Measurements from ENCODE around the gene PITPNB. TPM values are rescaled to one million over a fixed set of nuclear protein-coding genes. Genes with fewer than 3 reads are reported as not detected.

Gene PITPNB
- total RNA-seq, 1 donor from 2014 or later: 74.4 TPM

DNA sequence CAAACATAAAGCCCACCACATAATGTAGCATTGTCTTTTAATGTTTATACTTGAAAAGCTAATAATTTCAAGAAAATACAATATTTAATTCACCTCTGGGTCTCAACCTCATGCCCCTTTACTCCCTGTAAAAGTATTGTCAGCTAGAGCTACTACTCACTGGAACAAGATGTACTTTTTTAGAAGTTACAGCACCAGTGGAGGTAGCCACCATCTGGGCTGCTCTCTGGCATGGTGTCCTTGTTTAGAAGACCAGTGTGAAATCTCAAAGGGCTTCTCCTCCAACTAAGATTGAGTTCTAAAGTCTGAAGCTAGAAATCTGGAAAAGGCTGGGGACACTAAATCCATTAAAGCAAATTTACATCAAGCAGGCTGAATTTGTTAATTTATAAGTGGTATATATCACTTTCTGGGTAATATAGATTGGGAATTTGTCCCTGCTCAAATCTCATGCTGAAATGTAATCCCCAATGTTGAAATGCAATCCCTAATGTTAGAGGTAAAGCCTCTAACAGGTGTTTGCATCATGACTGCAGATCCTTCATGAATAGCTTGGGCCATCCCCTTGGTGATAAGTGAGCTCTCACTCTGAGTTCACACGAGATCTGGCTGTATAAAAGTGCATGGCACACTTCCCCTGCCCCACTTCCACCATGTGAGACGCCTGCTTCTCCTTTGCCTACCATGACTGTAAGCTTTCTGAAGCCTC is 47.6 kb downstream of the PITPNB start:
- Mint-ChIP-seq H3K4me1 (ENCODE audit: low read depth) (peaks cover 34% of the 10 kb centered on the region), H3K36me3 (ENCODE audit: insufficient read depth) (peaks cover 13% of the 10 kb centered on the region), H3K27ac (no peak overlapping the region), H3K4me3 (ENCODE audit: low read depth) (no peak overlapping the region), H3K9me3 (ENCODE audit: low read depth) (no peaks in the 10 kb centered on the region), H3K27me3 (no peaks in the 10 kb centered on the region)
- no peak for TF ChIP-seq CTCF (IDR thresholded peaks at IDR 0.05; ENCODE audit: unreplicated experiment)
- no peak for DNase-seq (ENCODE audit: low spot score, unreplicated experiment)

GRCh38 chr22:27870234-27871191 is 48.5 kb downstream of the PITPNB start:
- no peak for TF ChIP-seq CTCF (IDR thresholded peaks at IDR 0.05; ENCODE audit: unreplicated experiment)
- Mint-ChIP-seq H3K36me3 (ENCODE audit: insufficient read depth) (peaks cover 13% of the 10 kb centered on the region), H3K27ac (peak overlapping the region; percentile 34), H3K27me3 (no peaks in the 10 kb centered on the region), H3K4me1 (ENCODE audit: low read depth) (peaks cover 41% of the 10 kb centered on the region), H3K9me3 (ENCODE audit: low read depth) (no peaks in the 10 kb centered on the region), H3K4me3 (ENCODE audit: low read depth) (peak overlapping the region; percentile 32)
- DNase-seq (ENCODE audit: low spot score, unreplicated experiment): no peak

- peak overlapping the region; percentile 7 for H3K27ac Mint-ChIP-seq
- no peak for DNase-seq (ENCODE audit: low spot score, unreplicated experiment)
- peaks cover 46% of the 10 kb centered on the region for H3K4me1 Mint-ChIP-seq (ENCODE audit: low read depth)
- TF ChIP-seq CTCF (IDR thresholded peaks at IDR 0.05; ENCODE audit: unreplicated experiment): no peak
- no peak overlapping the region for H3K4me3 Mint-ChIP-seq (ENCODE audit: low read depth)
- H3K27me3 Mint-ChIP-seq: no peaks in the 10 kb centered on the region
- H3K36me3 Mint-ChIP-seq (ENCODE audit: insufficient read depth): peaks cover 11% of the 10 kb centered on the region
- no peaks in the 10 kb centered on the region for H3K9me3 Mint-ChIP-seq (ENCODE audit: low read depth)
Observed at GRCh38 chr22:27868732-27869282, 50.2 kb downstream of the PITPNB start.

- Mint-ChIP-seq H3K27ac (peak overlapping the region; percentile 7), H3K27me3 (no peaks in the 10 kb centered on the region), H3K4me1 (ENCODE audit: low read depth) (peaks cover 49% of the 10 kb centered on the region), H3K9me3 (ENCODE audit: low read depth) (no peaks in the 10 kb centered on the region), H3K36me3 (ENCODE audit: insufficient read depth) (peaks cover 10% of the 10 kb centered on the region), H3K4me3 (ENCODE audit: low read depth) (no peak overlapping the region)
- TF ChIP-seq CTCF (IDR thresholded peaks at IDR 0.05; ENCODE audit: unreplicated experiment): no peak
- no peak for DNase-seq (ENCODE audit: low spot score, unreplicated experiment)
Observed at GRCh38 chr22:27867953-27868731, 50.9 kb downstream of the PITPNB start.
